ENCODE data around the gene ARPC4. TPM values are rescaled to one million over a fixed set of nuclear protein-coding genes. Genes with fewer than 3 reads are reported as not detected.
"Not testable (repeated sequence)": the region's sequence is repeated elsewhere in the genome, so short reads cannot be mapped to it uniquely, and the experiment has no call there.

Gene ARPC4
- total RNA-seq, 1 donor from 2014 or later, result 162 TPM

DNA sequence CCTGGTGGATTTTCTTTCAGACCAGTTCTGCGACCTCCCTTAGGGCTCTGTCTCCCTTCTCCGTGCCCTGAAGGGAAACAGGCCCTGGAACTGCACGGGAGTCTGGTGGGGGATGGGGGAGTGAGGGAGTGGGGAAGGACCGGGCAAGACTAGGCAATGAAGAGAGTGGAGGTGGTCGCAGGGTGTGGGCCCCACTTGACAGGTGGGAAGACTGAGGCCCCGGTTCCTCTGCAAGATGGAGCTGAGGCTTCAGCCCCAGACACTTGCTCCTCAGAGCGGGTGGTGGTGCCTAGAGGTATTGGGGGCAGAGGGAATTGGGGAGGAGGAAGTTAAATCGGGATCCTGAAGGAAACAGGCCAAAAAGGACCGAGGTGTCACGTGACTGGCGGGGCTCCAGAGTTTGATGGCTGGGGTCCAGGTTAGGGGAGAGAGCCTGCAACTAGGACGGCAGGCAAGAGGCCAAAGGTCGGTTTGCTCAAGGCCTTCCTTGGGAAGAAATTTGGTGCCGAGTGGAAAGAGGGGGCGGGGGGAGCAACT lies 22.5 kb upstream of the ARPC4 start:
- no peak for DNase-seq

DNA sequence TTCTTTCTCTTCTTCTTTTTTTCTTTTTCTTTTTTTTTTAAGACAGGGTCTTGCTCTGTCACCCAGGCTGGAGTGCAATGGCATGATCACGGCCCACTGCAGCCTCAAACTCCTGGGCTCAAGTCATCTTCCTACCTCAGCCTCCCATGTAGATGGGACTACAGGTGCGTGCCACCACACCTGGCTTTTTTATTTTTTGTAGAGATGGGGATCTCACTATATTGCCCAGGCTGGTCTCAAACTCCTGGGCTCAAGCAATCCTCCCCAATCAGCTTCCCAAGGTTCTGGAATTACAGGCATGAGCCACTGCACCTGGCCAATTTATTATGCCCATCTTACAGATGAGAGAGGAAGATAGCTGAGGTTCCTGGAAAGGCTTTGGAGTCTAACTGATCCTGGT lies 21.9 kb upstream of the ARPC4 start:
- DNase-seq, result not testable (repeated sequence)

DNA sequence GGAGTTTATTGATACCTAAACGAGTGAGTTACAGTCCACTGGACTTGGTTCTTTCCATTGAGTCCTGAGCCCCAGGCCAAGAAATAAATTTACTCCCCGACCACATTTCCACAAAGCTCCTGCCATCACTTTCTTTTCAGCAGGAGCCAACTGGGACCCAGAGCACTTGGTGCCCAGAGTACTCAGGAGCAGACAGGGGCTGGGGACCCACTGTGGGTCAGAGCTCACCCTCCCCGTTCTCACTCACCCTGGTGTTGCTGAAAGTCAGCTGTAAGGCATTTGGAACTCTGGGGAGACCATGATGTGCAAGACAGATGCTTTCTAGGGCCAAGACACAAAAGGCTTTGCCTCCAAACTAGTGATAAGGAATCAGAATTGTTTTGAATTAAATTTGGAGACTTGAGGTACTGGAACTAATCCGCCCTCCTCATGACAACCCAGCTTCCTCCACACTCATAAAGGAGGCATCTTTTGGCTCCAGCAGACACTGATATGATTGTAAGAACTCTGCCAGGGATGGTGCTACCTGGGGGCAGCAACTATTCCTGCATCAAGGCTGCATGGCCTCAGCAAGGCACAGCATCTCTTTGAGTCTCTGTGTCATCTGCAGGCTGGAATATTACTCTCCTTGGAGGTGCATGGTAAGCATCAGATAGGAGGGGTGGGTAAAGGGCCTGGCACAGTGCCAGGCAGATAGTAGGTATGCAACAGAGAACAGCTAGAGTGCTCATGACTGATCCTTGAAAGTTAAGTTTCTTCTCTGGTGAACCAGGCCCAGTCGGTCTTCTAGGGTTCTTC lies 15.8 kb upstream of the ARPC4 start:
- no peak for DNase-seq

DNA sequence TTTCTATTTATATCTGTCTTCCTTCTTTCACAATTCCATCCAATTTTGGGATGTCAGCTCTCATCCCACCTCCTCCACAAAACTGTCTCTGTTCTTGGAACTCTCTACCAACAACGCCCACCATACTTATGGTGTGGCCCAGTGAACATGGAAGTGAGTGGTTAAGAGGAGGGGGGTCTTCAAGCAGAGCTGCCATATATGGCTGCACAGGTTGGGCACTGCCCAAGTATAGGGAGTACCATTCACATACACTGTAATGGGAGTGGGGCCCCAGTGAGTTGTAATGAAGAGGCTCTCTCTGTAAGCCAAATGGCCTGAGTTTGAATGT lies 15.2 kb upstream of the ARPC4 start:
- peak; percentile 32 for DNase-seq

DNA sequence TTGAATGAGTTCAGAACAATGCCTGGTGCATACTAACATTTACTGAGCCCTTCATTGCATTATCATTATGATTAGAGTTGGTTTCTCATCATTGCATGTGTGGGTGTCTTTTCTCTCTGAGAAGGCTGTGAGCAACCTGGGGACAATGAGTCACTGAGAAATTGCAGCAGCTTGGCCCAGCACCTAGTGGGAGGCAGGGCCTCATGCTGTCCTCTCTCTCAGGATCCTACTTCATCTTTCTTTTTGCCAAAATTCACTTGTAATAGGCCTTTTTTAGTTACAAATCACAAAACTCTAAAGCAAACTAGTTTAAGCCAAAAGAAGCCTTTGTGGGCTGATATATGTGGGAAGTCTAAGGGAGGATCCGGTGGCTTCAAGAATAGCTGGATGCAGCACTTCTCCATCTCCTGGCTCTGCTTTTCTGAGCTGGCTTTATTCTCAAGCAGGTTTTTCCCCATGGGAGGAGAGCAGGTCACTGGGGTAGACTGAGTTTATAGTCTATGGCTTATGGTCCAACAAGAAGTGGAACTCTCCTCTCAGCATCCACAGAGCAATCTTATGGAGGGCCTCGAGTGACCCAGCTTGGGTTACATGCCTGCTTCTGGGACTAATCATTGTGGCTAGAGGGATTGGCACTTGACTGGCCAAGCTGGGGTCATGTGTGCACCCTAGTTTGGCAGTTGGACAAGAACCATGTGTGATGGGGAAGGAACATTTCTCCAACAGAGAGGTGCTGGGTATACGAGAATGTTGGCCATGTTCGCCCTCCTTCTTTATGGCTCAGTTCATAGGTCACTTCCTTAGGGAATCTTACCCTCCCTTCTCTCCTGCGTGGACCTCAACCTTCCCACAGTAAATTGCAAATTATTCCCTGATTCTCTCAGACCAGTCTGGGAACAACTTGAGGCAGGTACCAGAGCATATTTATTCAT lies 14.5 kb upstream of the ARPC4 start:
- DNase-seq, result peak; percentile 62

DNA sequence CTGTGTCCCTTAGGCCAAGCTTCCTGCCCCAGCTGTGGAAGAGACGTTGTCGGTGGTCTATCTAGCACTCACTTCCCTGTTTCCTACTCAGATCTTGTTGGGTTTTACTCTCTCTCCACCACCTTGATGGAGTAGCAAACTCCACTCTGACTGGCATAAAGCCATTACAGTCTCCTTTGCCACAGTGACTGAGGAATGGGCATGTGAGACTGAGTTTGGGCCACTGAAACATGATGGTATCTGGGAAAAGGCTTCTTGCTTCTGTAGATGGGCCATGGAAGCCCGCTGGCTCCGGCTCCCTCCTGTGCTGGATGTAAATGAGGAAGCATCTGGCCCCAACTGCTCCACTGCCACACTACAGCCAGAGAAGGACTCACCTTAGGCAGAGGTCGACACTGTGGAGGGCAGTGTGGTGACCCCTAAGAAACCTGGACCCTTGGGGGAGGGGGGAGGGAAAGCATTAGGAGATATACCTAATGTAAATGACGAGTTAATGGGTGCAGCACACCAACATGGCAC lies 13.7 kb upstream of the ARPC4 start:
- DNase-seq, result no peak

DNA sequence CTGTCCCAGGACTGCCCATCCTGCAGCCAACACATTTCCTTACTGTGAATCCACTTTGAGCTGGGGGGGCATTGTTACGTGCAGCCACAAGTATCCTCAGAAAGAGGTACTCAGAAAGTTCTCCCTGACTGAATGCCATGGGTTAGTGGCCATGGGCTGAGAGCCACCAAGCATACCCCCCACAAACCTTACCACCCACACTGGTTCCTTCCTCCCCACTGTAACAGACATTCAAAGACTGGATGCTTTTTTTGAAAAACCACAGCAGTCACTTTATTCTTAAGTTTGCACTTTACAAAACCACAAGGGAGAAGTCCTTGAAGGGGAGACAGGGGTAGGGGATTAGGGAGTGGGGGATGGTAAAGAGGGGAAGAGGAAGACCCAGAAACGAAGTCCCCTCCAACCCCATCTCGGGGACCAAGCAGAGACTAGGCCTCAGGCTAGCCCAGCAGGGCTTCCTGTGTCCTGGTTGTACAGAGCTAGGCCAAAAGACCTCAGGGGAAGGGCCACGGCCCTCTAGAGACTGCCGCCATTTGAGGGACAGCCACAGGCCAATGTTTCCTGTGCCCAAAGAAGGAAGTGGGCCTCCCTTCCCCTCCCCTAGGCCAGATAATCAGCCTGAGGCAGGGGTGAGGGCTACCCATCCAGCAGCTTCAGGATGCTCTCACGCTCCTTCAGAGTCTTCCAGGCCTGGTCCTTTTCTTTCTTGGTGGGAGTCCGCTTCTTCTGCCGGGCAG lies 13.0 kb upstream of the ARPC4 start:
- no peak for DNase-seq

DNA sequence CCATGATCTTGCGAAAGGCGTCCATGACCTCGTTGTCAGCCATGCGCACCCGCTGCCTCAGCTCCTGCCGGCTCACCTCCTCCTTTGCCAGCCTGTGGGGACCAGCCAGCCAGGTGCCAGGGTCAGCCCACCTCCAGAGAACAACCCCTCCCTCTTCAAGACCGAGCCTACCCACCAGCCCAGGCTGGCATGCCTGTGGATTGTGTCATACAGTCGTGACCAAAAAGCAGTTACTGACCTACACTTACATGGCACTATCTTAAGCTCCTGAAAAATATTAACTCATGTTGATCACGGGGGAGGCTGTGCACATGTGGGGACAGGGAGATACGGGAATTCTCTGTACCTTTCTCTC lies 12.4 kb upstream of the ARPC4 start:
- DNase-seq, result no peak

DNA sequence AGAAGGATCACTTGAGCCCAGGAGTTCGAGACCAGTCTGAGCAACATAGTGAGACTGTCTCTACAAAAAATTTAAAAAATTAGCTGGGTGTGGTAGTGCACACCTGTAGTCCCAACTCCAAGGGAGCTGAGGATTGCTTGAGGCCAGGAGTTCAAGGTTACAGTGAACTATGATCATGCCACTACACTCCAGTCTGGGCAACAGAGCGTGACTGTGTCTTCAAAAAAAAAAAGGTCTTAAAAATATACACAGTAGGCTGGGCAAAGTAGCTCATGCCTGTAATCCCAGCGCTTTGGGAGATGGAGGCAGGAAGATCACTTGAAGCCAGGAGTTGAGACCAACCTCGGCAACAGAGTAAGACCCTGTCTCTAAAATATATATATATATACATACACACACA lies 12.0 kb upstream of the ARPC4 start:
- DNase-seq, result no peak

DNA sequence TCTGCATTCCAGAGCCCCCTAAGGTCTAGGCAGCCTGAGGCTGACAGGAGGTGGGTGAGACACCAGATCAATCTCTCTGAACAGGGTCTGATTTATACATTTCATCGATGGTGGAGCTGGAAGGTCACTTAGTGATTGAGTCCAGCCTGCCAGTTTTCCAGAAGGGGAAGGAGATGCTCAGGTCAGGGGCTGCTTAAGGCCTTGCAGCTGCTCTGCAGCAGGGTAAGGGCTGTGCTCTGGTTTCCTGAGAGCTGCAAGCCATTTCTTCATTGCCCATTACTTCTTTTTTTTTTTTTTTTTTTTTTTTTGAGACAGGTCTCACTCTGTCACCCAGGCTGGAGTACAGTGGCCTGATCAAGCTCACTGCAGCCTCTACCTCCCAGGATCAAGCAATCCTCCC lies 11.3 kb upstream of the ARPC4 start:
- DNase-seq, result no peak

DNA sequence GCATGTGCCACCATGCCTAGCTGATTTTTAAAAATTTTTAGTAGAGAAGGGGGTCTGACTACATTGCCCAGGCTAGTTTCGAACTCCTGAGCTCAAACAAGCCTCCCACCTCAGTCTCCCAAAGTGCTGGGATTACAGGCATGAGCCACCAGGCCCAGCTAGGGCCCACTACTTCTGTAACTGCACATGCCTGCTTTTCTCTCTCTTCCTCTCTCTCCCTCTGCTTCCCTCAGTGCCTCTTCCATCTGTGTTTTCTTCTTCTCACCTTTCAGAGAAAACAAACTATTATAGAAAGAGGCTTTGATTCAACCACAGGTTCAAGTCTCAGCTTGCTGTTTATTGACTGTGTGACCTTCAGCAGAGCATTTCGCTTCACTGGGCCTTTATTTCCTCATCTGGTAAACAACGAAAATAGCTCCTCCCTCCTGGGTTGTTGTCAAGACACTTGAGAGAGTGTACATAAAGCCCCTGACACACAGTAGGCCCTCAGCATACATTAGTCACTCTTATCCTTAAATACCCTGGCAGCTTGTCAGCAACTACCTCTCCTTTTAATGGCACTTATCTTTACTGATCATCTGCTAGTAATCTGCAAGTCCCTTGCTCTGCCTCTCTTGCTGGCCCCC lies 10.8 kb upstream of the ARPC4 start:
- DNase-seq, result no peak

DNA sequence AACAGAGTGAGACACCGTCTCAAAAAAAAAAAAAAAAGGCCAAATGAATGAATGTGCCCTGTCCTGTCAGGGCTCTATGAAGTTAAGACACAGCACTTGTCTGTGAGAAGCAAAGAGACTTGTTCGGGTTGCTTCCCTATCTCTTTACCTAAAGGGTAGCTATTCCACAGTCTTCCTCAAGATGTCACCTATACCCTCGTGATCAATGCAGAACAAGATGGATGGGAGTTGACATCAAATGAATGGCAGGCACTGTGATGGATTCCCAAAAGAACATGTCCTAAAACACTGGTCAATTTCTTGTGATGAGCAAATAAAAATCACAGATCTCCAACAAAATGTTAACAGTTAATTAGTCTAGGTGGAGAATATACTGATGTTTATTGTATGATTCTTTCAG lies 10.1 kb upstream of the ARPC4 start:
- no peak for DNase-seq

DNA sequence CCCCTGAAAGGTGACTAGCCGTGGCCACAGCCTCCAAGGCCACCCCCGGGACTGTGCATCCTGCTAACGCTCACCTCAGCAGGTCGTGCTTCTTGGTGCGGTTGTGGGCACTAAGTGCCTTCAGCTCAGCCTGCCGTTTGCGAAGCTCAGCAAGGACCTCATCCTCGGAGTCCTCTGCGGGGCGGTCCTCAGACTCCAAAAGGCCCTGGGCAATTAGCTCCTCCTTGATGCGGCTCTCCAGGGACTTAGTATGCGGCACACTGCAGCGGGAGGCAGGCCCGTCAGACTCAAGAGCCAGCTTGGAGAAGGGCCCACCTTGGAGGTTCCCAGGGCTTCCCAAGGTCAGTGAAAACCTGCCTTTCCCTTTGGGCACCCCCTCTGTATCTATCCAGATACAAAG lies 8.9 kb upstream of the ARPC4 start:
- DNase-seq, result no peak

DNA sequence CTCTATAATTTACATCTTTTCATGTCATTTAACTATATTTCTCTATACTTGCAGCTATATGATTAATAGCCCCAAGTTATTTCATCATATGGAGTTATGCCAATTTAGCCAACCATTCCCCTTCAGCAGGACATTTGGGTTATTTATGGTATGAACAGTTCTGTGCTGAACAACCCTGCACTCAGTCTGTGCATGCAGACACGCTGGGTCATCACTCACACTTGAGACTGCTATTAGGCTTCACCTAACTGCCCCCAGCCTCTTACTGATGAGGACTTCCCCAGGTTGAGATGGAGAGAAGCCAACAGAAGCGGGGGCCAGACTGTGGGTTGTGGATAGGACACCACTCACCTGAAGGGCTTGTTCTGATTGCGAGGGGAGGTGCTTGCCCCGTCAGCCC lies 7.9 kb upstream of the ARPC4 start:
- DNase-seq, result no peak

DNA sequence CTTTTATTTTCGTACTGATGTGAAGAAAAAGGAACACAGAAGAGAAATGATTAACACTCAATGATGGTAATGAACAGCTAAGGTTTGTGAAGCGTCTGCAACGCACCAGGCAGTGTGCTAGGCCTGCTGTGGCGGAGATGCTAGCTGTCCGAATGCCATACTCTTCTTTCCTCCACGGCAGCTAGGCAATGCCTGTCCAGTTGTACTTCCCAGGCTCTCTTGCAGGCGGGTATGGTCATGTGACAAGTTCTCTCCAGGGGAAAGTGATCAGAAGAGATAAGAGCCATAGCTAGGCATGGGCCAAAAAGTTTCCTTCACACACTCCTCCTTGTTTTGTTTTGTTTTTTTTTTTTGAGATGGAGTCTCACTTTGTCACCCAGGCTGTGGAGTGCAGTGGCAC lies 7.3 kb upstream of the ARPC4 start:
- no peak for DNase-seq

DNA sequence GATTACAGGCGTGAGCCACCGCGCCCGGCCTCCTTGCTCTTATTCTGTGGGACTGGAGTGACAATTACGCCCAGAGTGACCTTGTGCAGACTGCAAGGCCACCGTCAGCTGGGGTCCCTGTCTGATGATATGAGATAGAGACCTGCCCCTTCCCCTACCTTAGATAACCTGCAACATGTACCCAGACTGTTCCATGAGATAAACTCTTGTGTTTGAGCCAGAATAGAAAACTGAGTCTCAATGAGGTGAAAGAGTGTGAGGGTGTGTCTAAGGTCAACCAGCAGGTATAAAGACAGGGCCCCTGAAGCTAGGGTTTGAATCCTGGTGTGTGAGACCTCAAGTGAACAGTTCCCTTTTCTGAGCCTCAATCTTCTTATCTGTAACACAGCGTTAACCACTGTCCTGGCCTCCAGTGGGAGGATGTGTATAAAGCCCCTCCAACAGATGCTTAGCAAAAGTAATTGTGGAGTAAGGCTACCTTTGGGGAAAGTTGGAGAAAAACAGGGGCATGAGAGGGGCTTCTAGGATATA lies 6.6 kb upstream of the ARPC4 start:
- no peak for DNase-seq

DNA sequence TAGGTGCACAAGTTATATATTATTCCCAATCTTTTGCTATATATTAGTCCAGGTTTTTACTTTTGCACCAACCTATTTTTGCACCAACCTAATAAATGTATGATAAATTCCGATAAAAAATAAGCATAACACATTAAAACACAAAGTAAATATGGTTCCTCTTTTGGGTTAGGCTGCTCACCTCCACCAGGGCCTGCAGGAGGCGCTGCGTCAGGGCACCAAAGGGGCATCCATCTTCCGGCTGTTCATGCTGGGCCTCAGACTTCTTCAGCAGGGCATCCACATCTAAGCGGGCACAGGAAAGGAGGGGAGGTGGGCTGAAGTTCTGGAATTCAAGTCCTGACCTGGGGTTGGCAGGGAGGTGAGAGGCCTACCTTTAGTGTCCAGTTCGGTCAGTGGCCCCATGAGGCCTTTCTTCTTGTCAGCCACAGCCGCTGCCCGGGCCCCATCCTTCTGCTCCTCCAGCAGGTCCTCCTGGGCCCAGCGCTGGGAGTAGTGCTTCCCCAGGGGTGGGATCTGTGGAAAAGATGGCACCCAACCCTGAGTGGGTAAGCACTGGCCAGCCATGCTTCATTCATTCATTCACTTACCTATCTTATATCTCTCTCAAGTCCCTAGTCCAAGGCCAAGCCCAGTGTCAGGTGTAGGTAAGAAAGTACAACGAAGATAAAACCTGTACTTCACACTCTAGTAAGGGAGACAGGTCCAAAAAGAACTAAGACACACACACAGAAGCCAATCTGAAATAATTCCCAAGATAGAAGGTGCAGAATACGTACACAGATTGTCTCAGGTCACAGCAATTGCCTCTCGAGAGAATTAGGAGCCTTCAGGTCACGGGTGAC lies 5.8 kb upstream of the ARPC4 start:
- DNase-seq, result no peak

DNA sequence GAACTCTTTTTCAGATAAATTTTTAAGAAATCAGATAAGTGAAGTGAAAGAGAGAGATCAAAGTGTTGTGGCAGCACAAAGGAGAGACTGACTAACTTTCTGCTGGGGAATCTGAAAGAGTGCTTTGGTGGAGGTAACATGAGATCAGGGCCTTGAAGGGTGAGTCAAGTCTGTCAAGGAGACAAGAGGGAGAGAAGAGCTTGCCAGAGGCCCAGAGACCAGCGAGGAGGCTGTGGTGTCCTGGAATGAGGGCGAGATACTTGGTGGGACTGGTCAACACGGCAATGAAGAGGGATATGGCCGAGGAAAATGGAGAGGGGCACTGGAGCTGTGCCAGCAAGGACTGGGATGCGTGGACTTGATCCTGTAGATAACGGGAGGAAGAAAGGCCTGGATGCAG lies 5.2 kb upstream of the ARPC4 start:
- DNase-seq, result no peak

DNA sequence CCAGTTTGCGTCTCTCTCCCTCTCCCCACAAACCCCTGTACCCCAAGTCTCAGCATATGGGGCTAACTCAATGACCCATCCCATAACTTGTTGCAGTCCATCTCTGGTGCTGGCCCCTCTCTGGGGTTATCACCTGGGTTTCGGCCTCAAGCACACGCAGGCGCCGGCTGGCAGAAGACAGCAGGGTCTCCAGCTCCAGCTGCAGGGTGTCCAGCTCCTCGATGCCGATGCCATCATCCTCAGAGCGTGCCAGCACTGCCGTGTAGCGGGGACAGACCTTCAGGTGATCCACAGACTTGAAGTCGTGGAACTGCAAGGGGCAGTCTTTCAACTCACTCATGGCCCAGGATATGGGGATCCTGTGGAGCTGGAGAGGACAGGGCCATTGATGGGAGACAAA lies 1.8 kb upstream of the ARPC4 start:
- DNase-seq, result no peak

DNA sequence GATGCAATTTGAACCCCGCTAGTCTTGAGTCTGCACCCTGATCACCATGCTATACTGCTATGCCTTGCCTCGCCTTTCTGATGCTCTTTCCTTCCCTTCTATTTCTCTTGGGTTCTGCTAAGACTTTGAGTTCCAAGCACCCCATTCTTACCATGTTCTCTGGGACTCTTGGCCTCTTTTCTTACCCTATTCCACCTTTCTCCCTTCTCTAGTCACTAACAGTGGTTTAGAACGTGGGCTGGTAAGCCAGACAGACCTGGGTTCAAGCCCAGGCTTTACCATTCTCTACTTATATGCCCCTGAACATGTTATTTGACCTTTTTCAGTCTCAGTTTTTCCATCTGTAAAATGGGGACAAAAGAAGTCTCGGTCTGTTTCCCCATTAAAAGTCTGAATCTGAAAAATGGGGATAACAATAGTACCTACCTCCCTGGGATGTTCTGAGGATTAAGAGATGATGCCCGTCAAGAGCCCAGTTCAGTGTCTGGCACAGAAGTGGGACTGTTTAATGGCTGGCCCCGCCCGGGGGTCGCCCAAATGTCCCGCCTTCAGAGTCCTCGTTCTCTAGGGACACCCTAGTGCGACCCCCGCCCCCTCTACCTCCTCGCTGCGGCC lies 985 bp upstream of the ARPC4 start:
- no peak for DNase-seq

All from occipital lobe (tissue), 2 donors.